Adrenal gland (tissue), 12 donors: ENCODE data around the gene MCF2L. TPM values are rescaled to one million over a fixed set of nuclear protein-coding genes. Genes with fewer than 3 reads are reported as not detected.

ENCODE experiments used
- DNase-seq, 7 donors: peaks; one replicate each; pipeline ENCODE4 v3.0.0-alpha.2; 2019 to 2020
- H3K27ac ChIP-seq, 5 donors: fragments of 200-600 bp; sonication (generic) in 4 of 5; 1 replicate in 3 of 5; 2 replicates in 2 of 5; pipeline versions ENCODE4 v1.5.1 to v1.8.0; 2016 to 2020; ENCODE audit warnings: mild to moderate bottlenecking in 1 of 5
- H3K27me3 ChIP-seq: fragments of 200-600 bp; 2 replicates; pipeline ENCODE4 v1.8.0; 2021
- H3K36me3 ChIP-seq, 2 donors: fragments of 200-600 bp; replicated peaks in 1 of 2; 1 replicate in 1 of 2; 2 replicates in 1 of 2; pipeline versions ENCODE4 v1.5.1 to v1.8.0; 2018 to 2022
- H3K4me1 ChIP-seq, 2 donors: fragments of 200-600 bp; replicated peaks in 1 of 2; 1 replicate in 1 of 2; 2 replicates in 1 of 2; pipeline versions ENCODE4 v1.5.1 to v1.8.0; 2018 to 2021
- H3K4me3 ChIP-seq, 4 donors: fragments of 200-600 bp; sonication (generic) in 3 of 4; one replicate each; pipeline ENCODE4 v1.5.1; 2016 to 2018
- H3K9me3 ChIP-seq, 3 donors: fragments of 200-600 bp; sonication (generic) in 1 of 3; replicated peaks in 1 of 3; 1 replicate in 2 of 3; 2 replicates in 1 of 3; pipeline versions ENCODE4 v1.5.1 to v1.8.0; 2016 to 2021
- POLR2A ChIP-seq, 2 donors: fragments of 450-650 bp; IDR thresholded peaks; one replicate each; pipeline ENCODE4 v1.6.1; 2017; ENCODE audit warnings: antibody characterized with exemption in 2 of 2, mild to moderate bottlenecking in 2 of 2, moderate library complexity in 1 of 2
- WGBS, 4 donors: extraction: QIAGEN DNeasy Blood & Tissue Kit in 2 of 4; methylation state at CpG; one replicate each; pipeline versions ENCODE4 v1.1.5 to v1.1.7; 2013 to 2017; 5-methylcytosine and 5-hydroxymethylcytosine counted together
- intact Hi-C, 2 donors: fragments of 100-400 bp; cut with DNase I; formaldehyde crosslinking; loops; one replicate each; pipeline versions ENCODE4 v1.14.1 to v1.15.0; 2022 to 2023
- polyA plus RNA-seq, 3 donors: library from polyadenylated mRNA; stranded (reverse); fragments of 200-250 nt in 2 of 3; fragments of 350-450 nt in 1 of 3; fragmentation: Illumina TruSeq in 1 of 3; extraction: RNeasy Lipid Tissue Mini Kit (QIAGEN cat#74804) in 1 of 3; gene quantifications; one replicate each; pipeline ENCODE4 v1.2.3, GENCODE V29; 2013 to 2014
- total RNA-seq, 9 donors: library from RNA; depleted of rRNA in 4 of 9; stranded (reverse); fragments of >200 nt in 4 of 9; fragments of 120-200 nt in 1 of 9; fragmentation: NEBNext Ultra II Directional in 1 of 9; extraction: Animal tissue kit (Norgen Biotek cat#: 25700) in 1 of 9; gene quantifications; one replicate each; pipeline versions ENCODE4 v1.1.0 to v1.2.4, GENCODE V29; 2013 to 2023
- TF ChIP-seq, protein P1 (sequence below), 6 experiments: fragments of 450-650 bp in 4 of 6; fragments of 200-600 bp in 2 of 6; sonication (generic) in 1 of 6; IDR thresholded peaks; 1 replicate in 5 of 6; 2 replicates in 1 of 6; pipeline versions ENCODE4 v1.5.1 to v1.8.0; 2016 to 2021; ENCODE audit warnings: antibody characterized with exemption in 6 of 6, mild to moderate bottlenecking in 2 of 6, moderate library complexity in 1 of 6
- donor health status: healthy with polysubstance abuse.
- donor health status: Bipolar disorder and iron deficiency.
- donor health status: DM: yes; HTN: yes; CAD: no.
- donor health status: DM: no; HTN: no; CAD: no.
- donor health status: DM: no; HTN: no; CAD: no.
- donor health status: DM: yes; HTN: yes; CAD: no.

Gene MCF2L
- total and polyA plus RNA-seq, 12 donors, result 7.6 to 49.0 (median 15.3) TPM

DNA sequence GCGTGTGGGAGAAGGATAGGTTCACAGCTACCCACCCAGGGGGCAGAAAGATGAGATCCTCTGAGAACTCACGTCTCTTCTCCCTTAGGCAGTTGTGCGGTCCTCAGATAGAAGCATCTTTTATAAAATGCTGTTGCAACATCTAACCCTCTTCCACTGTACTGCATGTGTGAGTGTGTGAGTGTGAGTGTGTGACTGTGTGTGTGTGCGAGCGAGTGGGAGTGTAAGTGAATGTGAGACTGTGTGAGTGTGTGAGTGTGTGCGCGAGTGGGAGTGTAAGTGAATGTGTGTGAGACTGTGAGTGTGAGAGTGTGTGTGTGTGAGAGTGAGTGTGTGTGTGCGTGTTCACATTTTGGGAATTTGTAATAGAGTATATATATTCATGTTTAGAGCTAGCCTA, 81.0 kb downstream of the MCF2L start:
- TF ChIP-seq, protein P1, sequence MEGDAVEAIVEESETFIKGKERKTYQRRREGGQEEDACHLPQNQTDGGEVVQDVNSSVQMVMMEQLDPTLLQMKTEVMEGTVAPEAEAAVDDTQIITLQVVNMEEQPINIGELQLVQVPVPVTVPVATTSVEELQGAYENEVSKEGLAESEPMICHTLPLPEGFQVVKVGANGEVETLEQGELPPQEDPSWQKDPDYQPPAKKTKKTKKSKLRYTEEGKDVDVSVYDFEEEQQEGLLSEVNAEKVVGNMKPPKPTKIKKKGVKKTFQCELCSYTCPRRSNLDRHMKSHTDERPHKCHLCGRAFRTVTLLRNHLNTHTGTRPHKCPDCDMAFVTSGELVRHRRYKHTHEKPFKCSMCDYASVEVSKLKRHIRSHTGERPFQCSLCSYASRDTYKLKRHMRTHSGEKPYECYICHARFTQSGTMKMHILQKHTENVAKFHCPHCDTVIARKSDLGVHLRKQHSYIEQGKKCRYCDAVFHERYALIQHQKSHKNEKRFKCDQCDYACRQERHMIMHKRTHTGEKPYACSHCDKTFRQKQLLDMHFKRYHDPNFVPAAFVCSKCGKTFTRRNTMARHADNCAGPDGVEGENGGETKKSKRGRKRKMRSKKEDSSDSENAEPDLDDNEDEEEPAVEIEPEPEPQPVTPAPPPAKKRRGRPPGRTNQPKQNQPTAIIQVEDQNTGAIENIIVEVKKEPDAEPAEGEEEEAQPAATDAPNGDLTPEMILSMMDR (IDR thresholded peaks at IDR 0.05), result no peak
- TF ChIP-seq POLR2A (IDR thresholded peaks at IDR 0.05), result no peak
- intact Hi-C loops, result no loop called here

DNA sequence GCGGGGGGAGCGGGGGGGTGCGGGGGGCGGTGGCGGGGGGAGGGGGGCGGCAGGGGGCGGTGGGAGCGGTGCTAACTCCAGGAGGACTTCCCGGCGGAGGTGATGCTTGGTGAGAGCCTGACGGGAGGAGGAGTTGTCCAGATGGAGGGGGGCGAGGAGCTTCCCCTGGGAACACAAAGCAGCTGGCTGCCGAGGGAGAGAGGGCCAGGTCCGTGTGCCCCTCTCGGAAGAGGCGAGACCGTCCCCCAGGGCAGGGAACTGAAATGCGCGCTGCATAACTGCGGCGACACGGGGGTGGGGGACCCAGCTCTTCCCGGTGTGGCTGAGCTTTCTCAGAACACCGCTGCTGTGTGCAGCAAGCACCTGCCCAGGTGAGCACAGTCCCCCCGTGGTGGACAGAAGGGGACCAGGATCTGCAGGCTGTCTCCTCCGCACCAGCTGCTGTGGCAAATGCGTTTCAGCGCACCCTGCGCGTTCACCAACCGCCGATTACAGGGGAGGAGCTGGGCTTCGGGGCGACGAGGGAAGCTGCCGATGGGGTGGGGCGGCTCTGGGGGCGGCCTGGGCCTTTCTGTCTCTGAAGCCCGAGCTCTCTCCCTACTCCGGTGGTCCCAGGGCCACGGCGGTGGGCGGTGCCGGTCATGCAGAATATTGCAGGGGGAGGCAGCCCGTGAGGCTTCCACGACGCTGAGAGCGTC, 81.9 kb downstream of the MCF2L start:
- WGBS, 4 donors, result 55 to 60% (median 59%) methylated on average over 2 to 44 of the region's 48 CpGs
- H3K27me3 ChIP-seq, result peaks cover 9% of the 10 kb centered on the region
- no peak for TF ChIP-seq POLR2A (IDR thresholded peaks at IDR 0.05)
- TF ChIP-seq, protein P1 (IDR thresholded peaks at IDR 0.05), result no peak
- intact Hi-C loops, result no loop called here
- H3K4me3 ChIP-seq, result no peak overlapping the region
- DNase-seq, result no peak
- H3K36me3 ChIP-seq, result no peaks in the 10 kb centered on the region
- H3K4me1 ChIP-seq, result no peaks in the 10 kb centered on the region
- H3K9me3 ChIP-seq, result no peaks in the 10 kb centered on the region
- H3K27ac ChIP-seq, result no peak overlapping the region

More for the DNA sequence above, 81.0 kb downstream of the MCF2L start:
- Histone ChIP-seq H3K4me3 (no peak overlapping the region), H3K27me3 (peaks cover 9% of the 10 kb centered on the region), H3K9me3 (no peaks in the 10 kb centered on the region), H3K27ac (no peak overlapping the region), H3K4me1 (no peaks in the 10 kb centered on the region), H3K36me3 (no peaks in the 10 kb centered on the region)
- 71 to 80% (median 73%) methylated on average over 8 of the region's 8 CpGs for WGBS, 4 donors
- DNase-seq, result no peak

- intact Hi-C loops, result no loop called here
- DNase-seq, result no peak
- no peak overlapping the region for H3K27ac ChIP-seq
- H3K36me3 ChIP-seq, result no peaks in the 10 kb centered on the region
- no peak overlapping the region for H3K4me3 ChIP-seq
- H3K4me1 ChIP-seq, result no peaks in the 10 kb centered on the region
- no peaks in the 10 kb centered on the region for H3K9me3 ChIP-seq
- peaks cover 9% of the 10 kb centered on the region for H3K27me3 ChIP-seq
- WGBS, 4 donors, result 79 to 90% (median 85%) methylated on average over 13 to 14 of the region's 14 CpGs
- TF ChIP-seq, protein P1 (IDR thresholded peaks at IDR 0.05), result no peak
- TF ChIP-seq POLR2A (IDR thresholded peaks at IDR 0.05), result no peak
Observed at GRCh38 chr13:113051641-113052040, 82.6 kb downstream of the MCF2L start.

- WGBS, 4 donors, result 74 to 78% (median 76%) methylated on average over 15 to 16 of the region's 16 CpGs
- H3K36me3 ChIP-seq, result no peaks in the 10 kb centered on the region
- intact Hi-C loops, result no loop called here
Observed at GRCh38 chr13:113052206-113052605, 83.2 kb downstream of the MCF2L start.

More at GRCh38 chr13:113052206-113052605, 83.2 kb downstream of the MCF2L start:
- TF ChIP-seq, protein P1 (IDR thresholded peaks at IDR 0.05), result no peak
- TF ChIP-seq POLR2A (IDR thresholded peaks at IDR 0.05), result no peak
- Histone ChIP-seq H3K4me1 (no peaks in the 10 kb centered on the region), H3K9me3 (no peaks in the 10 kb centered on the region), H3K27ac (no peak overlapping the region), H3K4me3 (no peak overlapping the region), H3K27me3 (peaks cover 9% of the 10 kb centered on the region)
- no peak for DNase-seq
